ENCODE measurements around the gene GAMT.

The GAMT gene

DNA sequence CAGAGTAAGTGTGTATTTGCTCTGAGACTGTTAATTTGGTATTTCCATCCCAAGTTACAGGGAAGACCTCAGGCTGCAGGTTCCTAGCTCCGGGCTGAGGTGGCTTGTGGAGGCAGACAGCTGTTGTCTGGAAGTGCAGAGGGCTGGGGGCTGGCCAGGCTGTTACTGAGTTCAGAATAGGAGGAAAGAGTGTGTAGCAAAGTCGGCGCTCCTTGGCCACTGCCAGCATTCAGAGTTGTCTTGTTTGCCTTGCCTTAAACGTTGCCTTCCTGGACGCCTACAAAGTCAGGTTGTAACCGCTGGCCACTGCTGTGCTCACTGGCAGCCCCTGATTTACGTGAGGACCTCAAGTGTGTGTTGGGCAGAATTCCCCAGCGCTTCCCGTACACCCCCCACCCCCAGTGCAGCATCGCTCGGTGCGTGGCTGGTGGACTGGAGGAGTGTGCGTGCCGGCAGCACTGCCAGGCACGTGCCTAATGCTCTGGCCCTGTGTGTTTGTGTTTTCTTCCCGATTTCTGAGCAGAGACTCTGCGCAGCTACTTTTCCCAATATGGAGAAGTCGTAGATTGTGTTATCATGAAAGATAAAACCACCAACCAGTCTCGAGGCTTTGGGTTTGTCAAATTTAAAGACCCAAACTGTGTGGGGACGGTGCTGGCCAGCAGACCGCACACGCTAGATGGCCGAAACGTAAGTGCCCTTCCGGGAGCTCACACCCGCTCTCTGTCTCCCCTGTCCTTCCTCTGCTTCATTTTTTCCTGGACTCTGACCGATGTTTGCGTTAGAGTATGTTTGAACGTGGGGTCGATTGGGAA lies 16.5 kb upstream of the GAMT start:
- peak; percentile 18 for DNase-seq

DNA sequence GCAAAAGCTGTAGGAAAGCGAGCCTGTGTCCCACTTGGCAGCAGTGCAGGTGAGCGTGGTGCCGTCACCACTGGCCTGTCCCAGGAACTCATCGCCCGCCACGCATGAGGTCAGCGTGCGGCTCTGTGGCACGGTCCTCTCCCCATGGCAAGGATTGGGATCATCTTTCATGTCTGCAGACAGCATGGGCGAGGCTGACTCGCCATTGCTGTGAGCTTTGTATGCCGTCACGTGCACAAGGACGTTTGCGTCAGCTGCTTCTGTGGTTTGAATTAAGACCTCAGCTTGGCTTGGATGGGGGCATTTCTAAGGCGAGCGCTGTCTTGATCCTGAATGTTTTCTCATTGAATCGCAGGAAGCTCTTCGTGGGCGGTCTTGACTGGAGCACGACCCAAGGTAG lies 15.8 kb upstream of the GAMT start:
- DNase-seq: no peak

DNA sequence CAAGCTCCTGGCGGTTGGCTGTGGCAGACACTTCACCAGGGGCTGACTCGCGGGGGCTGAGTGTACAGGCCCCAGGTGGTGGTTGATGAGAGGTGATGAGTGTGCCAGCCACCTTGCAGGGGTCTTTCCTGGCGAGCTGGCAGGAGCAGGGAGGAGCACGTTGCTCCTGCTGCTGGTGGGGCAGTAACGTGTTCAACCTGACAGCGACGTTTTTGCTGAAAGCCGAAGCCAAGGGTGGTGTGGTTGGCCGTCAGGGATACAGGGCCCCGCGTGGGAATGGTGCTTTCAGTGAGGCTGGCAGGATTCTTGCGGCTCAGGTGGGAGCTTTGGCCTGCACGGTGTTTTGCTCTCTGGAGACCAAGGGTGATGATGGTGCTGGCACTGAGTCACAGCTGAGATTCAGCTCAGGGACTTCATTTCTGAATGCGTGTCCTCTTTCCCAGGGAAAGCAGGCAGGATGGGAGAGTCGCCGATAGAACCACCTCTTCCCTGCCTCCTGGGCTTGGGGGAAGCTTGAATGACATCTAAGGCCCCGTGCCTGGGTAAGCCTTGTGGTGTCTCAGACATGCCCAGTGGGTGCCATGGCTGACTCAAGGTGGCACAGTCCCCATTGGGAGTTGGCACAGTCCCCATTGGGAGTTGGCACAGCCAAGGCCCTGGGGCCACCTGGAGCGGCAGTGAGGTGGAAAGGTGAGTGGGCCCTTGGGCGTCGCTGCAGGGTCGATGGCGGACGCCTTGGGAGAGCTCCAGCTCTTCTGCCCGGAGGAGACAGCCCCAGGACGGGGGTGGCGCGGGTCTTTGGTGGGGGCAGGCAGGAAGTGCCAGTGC lies 14.9 kb upstream of the GAMT start:
- no peak for DNase-seq

DNA sequence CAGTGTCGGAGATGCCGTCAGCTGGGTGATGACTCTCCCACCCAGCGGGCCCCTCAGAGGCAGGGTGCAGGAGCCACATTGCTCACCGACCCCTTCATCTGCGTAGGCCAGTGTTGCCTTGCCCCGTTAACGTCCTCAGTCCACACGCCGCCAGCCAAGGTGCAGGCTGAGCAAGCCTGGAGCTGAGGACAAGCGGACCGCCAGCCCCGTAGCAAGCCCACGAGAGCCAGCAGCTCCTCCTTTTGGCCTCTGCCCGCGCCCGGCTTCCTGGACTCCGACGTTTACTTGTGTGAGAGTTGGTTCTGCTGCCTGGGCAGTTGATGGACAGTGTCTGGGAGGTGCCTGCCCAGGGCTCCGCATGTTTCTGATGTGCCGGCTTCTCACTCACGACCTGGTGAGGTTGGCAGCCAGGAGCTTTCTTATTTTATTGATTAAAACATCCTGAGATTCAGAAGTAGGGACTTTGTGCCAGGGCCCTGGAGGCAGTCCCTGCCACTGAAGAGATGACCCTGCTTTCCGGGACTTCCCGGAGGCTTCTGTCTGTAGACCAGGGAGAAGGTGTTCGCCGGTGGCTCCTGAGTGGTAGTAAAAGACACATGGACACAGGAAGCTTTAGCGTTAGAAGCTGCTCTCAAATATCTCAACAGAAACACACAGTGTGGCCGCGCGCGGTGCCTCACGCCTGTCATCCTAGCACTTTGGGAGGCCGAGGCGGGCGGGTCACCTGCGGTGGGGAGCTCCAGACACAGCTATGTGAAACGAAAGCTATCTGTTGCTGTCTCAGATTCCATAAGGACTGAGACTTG lies 11.9 kb upstream of the GAMT start:
- no peak for DNase-seq

DNA sequence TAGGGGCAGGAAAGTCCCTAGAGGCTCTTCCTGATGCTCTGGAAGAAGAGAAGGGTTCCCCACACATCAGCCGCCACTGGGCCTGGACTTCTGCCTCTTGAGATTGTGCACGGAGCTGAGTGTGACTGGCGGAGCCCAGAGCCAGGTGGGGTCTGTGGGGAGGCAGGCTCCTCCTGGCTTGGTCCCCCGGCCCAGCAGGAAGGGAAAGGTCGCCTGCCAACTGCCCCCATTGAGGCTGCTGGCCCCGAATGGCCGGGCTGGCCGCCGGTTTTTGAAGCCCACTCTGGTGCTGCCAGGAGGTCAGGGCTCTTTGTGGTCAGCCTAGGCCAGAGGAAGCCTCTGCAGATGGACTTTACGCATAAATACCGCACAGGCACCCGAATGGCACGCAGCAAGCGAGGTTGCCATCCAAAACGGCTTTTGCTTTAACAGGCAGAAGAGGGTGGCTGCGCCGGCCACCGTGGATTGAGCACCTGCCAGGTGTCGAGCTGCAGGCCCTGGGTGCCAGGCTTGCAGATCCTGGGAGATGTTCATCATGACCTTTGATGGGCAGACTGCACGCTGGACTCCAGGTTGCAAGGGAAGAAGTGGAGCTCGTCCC lies 11.1 kb upstream of the GAMT start:
- DNase-seq: no peak

DNA sequence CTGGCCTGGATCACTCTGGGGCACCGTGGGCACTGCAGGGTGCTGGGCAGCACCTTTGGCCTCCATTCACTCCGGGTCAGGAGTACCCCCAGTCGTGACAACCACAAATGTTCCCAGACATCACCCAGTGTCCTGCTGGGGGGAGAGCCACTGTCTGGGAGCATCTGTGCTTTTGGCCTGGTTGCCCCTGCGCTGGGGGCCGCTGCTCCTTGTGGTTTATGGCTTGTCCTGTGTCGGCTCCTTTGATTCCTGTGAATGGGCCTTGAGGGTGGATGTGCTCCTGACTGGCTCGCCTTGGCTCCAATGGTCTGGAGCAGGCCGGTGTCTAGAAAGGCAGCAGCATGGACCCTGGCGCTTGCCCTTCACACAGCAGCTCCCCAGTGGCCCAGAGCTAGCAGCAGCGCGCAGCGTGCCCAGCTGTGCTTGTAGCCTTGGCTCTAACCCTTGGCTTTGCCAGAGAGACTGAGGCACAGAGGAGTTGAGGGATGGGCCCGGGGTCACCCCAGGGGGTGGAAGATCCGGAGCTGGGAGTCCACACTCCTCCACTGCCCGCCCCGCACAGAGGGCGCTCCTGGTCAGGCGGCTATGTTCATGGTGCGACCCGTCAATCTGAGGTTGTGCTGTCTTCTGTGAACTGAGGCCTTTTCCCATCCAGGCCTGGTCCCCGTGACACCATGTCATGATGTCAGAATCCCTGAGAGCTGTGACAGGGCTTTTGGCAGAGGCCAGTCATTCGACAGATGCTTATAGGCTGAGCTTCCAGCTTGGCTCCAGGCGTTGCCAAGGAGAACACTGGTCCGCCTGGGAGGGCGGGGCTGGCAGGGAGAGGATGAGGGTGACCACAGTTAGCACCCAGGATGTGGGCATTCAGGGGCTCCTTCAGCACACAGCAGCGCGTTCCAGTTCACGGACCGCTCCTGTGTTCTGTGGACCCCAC lies 10.2 kb upstream of the GAMT start:
- peak; percentile 68 for DNase-seq

DNA sequence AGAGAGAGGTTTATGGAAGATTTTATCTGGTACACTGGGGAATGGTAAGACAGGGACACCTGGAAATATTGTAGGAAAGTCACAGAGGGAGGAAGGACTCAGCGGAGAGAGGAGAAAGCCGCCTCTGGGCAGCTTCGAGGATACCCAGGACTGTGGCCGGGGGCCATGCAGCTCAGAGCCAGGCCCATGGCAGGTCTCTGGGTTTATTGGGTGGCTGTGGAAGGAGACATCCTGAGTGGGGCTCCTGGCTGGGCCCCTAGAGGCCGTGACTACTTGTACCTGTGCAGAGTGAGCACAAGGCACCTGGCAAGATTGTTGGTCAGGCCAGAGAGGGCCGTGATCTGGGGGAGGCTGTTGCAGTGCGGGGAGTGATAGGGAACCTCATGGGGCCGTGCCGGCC lies 9.4 kb upstream of the GAMT start:
- DNase-seq: no peak

DNA sequence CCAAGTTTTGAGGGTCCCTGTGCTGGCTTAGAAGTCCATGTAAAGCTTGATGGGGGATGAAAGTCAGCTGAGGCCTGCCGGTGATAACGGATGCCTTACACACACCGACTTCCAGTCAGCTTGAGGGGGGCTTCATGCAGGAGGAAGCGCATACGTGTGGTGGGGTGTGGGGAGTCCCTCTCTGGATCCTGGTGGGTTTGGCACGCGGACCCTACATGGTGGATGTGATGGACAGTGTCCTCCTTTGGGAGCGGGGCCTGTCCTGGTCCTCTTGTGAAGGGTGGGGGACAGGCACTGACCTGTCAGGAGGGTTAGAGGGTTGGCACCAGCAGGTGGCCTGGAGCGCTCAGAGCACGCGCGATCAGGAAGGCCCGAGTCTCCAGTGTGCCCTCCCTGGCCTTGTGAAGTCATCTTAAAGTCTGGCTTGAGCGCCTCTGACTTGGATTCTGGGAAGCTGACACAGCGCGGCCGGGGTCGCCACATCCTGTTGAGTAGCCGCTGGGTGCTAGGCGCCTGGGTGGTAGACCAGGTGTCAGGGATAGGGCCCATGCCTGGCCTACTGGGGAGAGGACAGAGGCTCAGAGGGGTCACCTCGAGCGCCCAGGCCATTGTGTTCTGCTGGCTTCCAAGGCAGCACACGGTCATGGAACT lies 8.9 kb upstream of the GAMT start:
- DNase-seq: no peak

DNA sequence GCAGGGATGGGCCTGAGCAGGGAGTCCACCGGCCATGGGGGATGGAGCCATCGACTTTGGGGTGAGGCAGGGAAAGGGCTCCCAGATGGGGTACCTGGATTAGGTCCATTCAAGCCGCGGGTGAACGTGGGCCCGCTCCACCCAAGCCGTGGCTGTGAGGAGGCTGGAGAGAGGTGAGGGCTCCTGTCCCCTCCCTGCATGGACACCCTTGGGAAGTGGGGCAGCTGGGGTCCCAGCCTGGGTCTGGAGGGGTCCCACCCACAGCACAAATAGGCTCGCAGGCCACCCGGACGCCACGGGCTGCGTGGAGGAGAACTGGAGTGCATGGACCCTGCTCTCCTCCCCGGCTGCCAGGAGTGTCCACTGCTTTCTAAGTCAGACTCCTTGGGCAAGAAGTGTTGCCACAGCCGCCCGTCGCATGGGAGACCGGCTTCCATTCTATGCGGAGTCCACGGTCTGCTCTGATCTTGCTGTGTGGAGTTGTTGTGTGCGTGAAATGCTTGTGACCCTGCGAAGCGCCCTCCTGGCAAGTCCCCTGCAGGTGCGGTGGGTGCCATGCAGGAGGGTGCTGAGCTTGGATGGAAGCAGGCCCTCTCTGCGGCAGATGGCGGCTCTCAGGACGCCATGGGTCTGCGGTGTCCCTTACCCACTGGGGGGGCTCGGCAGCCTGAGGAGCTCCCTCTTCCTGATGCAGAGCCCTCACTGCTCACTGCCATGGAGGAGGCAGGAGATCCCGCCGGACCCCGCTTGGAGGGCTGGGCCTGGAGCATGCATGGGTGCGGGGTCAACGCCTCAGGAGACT lies 8.1 kb upstream of the GAMT start:
- peak; percentile 15 for DNase-seq

DNA sequence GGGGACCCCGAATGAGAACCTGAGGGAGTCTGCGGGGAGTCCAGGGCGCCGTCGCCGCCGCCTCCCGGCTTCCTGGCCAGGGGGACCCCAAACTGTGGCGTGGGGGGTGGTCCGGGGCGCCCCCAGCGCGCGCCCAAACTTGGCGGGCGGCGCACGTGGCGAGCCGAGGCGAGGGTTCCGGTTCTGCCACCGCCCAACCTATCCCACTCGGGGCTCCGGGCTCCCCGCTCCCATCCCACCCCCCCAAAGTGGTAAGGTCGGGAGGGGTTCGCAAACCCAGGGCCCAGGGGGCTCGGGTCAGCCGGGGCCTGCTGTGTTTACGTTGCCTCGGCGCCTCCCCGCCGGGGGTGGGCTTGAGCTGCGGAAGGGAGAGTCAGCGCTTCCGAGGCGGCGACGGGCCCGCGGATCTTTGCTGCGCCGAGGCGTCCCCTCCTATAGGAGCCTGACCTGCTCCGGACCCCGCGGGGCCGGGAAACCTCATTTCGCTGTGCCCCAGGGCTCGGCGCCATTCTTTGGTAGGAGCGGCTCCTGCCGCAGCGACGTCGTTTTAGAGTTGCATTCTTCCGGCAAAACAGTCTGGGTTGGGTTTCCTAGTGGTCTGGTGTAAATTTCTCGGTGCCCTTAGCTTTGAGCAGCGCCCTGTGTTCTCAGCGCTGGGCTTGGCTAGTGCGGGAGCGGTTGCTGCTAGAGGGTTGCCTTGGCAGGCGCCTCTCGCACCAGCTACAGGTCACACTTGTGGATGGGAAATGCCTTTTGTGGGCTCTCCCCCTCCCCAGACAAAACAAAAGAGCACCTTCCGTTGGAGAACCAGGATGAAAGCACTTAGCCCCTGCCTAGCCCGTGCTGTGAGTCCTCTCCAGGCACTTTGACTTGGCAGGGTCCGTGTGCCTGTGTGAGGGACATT lies 7.2 kb upstream of the GAMT start:
- DNase-seq: peak; percentile 69

DNA sequence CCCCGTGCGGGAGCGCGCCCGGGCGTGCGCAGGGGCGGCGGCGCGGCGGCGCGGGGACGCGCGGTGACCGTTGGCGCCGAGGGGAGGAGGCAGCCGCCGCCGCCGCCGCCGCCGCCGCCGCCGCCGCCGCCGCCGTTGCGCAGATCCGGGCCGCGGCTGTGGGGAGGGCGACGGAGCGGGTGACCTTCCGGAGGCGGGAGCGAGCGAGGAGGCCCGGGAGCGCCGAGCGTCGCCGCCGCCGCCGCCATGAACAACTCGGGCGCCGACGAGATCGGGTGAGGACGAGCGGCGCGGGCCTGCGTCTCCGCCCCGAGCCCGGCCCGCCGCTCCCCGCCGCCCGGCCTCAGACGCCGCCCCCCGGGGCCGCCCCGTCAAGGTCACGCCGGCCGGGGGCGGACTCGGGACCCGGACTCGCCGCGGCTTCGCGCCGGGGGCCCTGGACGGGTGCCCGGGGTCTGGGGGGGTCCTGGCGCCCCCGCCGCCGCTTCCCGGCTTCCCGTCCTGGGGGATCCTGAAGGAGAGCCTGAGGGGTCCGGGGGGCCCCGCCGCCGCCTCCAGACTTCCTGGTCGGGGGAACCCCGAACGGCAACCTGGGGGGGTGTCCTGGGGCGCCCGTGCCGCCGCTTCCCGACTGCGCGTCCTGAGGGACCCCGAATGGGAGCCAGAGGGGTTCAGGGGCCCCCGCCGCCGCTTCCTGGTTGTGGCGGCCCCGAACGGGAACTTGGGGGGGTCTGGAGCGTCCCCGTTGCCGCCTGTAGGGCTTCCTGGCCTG lies 6.4 kb upstream of the GAMT start, which contains the start of gene DAZAP1:
TSS of gene DAZAP1 (plus strand) at position 59 of the 772 bp plus-strand sequence. CDS start at position 247, 188 bp downstream.
- no peak for DNase-seq

DNA sequence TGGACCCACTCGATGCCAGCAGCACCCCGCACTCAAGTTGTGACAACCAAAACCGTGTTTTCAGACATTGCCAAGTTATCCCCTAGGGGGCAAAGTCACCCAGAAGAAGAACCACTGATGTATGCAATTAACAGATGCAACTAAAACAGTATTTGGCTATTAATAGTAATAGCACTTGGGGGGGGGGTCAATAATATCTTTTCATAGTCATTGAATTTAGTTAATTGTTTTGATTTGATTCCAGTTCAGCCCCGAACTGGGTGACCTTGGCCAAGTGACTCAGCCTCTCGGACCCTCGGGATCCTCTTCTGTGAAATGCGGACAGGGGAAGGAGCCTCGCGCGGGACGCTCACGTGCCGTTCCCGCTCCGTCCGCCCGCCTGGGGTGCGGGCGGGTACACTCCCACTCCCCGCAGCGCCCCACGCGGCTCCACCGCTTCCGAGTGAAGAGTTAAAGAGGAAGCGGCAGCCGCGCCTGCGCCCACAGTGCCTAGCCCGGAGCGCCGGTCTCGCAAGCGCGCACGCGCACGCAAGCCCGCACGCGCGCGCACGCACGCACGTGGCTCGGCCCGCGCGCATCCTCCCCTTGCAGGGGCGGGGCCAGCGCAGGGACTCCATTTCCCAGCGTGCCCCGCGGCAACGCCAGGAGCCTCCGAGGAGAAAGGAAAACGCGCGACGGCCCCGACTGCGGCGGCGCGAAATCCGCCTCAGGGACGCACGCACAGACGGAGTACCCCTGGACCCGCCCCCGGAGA lies 5.6 kb upstream of the GAMT start:
- peak; percentile 99 for DNase-seq

DNA sequence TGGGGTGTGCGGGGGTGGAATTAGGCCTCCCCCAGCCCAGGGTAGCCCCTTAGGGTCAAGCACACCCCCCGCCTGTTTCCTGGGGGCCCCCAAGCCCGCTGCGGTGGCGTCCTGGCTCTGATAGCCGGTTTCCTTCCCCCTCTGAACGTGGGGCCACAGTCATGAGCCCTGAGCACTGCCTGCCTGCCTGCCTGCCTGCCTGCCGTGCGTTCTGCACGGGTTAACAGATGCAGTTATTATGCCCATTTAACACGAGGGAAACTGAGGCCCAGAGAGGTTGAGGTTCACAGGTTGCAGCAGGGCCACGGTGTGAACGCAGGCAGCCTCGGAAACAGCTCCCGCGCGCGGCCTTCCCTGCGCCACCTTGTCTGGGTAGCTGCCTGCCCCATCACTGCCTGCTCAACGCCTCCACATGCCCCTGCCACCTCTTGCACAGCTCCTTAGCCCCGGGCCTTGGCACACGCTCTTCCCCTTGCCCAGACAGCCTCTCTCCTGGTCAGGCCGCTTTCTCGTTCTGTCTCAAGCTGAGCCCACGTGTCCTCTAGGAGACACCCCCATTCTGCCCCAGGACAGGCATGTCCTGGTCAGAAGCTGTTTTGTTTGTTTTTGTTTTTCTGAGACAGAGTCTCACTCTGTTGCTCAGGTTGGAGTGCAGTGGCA lies 1.2 kb upstream of the GAMT start:
- peak; percentile 22 for DNase-seq

DNA sequence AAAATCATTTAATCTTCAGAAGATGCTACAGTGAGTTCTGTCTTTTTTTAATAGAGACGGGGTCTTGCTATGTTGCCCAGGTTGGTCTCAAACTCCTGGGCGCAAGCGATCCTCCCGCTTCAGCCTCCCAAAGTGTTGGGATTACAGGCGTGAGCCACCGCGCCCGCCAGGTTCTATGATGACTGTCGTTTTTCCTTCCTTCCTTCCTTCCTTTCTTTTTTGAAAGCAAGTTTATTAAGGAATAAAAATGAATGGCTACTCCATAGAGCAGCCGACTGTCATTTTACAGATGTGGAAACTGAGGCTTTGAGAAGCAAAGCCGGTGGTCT lies 511 bp upstream of the GAMT start:
- no peak for DNase-seq

DNA sequence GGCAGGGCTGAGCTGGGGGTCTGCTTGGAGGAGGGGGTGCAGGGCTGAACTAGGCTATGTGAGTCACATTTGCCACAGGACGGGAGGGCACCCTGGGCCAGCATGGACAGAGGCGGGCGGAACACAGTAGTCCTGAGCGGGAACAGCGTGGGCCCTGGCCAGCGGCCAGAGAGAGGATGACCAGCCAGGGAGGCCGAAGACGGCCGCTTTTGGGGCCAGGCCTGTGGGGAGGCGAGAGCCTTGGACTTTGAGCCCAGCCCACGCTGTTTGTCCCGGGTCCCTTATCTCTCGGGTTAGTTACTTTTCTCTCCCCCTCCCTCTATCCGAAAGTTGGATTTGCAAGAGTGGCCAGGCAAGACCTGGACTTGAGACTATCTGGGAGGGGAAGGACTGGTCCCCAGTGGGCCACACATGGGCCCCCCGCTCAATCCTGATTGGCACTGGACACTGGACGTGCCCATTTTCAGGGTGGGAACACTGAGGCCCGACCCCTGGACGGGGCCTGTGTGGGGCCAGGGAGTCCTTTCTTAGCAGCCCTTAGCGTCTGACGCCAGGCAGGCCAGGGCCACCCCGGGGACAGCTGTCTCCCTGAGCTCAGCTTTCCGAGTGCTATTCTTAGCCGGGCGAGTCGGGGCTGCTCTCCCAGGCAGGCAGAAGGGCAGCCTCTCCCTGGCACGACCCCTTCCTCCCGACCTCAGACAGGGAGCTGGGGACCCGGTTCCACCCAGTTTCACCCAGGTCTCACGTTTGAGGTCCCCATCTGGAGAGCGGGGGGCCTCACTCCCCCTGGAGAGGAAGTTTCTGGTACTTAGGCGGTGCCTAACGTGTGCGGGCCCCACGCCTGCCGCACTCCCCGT lies 833 bp downstream of the GAMT start:
- peak; percentile 51 for DNase-seq

DNA sequence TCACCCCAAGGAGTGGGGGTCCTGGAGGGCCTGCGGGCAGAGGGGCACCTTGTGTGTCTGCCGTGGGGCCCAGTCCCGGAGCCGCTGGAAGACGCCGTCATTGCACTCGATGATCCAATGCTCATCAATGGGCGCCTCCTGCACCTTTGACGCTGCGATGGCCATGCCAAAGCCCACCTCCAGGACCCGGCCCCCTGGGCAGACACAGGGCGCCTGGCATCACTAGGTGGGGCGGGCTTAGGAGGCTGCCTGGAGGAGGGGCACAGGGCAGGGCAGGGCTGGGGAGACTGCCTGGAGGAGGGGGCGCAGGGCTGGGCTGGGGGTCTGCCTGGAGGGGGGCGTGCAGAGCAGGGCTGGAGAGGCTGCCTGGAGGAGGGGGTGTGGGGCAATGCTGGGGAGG lies 1.6 kb downstream of the GAMT start:
- DNase-seq: no peak
